HG03095 (cell line): ENCODE data around the gene SLC11A1.

Experiments used
- ATAC-seq: cut with Tn5 transposase; IDR thresholded peaks from one replicate; pipeline ENCODE4 v1.9.1; 2021; ENCODE audit warnings: moderate library complexity; ENCODE audit not compliant: unreplicated experiment

Gene SLC11A1

DNA sequence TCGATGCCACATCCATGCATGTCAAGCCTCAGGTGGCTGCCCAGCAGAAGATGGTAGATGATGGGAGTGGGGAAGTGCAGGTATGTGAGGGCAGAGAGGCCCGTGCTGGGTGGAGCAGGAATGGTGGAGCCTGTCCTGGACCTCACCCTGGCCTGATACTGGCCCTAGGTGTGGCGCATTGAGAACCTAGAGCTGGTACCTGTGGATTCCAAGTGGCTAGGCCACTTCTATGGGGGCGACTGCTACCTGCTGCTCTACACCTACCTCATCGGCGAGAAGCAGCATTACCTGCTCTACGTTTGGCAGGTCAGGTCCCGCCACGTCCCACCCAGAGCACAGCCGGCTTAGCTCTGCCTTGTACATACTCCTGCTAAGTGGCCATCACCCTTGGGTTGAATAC, 49.8 kb downstream of the SLC11A1 start:
- ATAC-seq: no peak

DNA sequence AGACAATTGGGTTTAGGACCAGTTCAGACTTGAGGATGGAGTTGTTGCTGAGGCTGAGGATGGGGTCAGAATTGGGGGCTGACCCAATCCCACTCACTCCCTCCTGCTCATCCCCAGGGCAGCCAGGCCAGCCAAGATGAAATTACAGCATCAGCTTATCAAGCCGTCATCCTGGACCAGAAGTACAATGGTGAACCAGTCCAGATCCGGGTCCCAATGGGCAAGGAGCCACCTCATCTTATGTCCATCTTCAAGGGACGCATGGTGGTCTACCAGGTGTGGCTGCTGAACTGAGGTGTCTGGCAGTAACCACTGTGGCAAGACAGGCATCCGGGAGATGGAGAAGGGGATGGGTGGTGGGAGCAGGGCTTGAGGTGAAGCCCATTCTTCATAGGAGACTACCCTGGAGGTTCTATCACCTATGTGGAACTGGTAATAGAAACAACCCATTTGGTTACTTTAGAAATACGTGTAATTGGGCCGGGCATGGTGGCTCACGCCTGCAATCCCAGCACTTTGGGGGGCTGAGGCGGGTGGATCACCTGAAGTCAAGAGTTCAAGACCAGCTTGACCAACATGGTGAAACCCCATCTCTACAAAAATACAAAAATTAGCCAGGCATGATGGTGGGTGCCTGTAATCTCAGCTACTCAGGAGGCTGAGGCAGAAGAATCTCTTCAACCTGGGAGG, 50.7 kb downstream of the SLC11A1 start:
- ATAC-seq: no peak

DNA sequence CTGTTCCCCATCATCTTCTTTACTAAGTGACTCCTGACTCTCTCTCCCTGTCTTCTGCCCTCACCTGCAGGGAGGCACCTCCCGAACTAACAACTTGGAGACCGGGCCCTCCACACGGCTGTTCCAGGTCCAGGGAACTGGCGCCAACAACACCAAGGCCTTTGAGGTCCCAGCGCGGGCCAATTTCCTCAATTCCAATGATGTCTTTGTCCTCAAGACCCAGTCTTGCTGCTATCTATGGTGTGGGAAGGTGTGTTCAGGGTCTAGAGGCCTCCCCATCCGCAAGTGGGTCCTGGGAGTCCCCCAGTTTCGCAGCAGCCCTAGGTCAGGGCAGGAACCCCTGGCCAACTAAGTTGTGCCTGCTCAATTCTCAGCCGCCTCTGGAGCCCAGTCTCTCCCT, 52.4 kb downstream of the SLC11A1 start:
- ATAC-seq: no peak

DNA sequence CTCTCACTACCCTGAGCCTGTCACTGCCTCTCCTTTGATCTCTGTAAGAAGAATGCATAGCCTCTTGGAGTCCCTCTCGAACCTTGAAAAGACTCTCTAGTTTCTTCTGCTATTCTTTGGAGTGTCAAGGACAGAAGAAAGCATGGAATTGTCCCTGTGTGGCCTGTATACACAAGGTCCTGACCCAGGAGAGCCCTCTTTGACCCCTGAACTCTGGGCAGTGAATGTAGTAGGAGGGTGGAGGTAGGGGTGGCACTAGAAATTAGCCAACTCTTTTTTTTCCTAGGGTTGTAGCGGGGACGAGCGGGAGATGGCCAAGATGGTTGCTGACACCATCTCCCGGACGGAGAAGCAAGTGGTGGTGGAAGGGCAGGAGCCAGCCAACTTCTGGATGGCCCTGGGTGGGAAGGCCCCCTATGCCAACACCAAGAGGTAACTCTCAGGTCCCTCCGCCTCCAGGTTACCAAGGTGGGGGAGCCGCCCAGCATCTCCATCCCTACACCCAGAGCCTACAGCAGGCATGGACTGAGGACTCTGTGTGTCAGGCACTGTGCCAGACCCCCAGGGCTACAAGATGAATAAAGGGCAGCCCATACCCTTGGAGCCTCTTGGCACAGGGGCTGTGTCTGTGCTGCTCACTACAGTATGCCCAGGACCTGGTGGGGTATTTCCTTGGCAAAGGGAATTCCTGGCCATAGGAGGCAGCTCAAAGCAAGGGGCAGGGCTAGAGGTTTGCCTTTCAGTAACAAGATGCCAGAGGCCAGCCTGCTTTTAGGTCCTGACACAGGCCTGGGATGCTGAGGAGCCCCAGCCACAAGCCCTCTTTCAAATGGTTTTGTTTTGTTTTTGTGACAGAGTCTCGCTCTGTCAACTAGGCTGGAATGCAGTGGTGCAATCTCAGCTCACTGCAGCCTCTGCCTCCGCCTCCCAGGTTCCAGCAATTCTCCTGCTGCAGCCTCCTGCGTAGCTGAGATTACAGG, 53.2 kb downstream of the SLC11A1 start:
- no peak for ATAC-seq

DNA sequence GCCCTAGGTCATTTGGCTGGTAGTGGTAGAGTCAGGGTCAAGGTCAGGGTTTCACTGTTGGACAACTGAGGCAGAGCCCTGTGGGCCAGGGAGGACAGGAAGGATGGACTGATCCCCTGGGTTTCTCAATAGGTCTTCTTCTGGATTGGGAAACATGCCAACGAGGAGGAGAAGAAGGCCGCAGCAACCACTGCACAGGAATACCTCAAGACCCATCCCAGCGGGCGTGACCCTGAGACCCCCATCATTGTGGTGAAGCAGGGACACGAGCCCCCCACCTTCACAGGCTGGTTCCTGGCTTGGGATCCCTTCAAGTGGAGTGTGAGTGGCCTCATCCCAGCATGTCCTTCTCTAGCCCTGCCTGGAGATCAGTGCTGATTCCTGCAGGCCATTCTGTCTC, 54.9 kb downstream of the SLC11A1 start:
- no peak for ATAC-seq

DNA sequence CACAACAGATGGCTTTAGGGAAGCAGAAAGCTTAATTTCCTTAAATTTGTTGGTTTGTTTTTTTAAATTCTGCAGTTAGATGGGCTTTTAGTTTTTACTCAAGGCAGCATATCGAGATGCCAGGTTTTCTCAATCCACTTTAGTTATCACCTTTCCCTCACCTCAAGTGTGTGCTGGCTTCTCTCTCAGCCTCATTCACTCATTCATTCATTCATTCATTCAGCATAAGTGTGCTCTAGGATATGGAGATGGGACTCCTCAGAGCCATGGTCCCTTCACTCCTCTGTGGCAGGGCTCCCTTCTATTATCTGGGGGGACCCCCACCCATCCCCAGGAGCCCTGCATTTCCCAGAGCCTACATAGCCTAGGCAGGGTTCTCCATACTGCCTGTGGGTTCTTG, 55.9 kb downstream of the SLC11A1 start:
- ATAC-seq: no peak

DNA sequence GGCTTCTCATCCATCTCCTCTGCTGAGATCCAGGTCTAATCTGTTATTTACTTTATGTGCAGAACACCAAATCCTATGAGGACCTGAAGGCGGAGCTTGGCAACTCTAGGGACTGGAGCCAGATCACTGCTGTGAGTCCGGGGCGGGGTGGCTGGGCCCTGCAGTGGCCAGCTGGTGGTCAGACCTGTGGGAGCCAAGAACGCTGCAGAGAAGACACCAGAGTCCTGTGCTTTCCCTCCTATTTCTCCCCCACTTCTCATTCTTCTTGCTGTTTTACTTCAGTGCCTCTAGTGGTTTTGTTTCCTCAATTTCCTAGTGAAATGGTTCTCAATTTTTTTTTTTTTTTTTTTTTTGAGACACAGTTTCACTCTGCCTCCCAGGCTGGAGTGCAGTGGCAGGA, 56.5 kb downstream of the SLC11A1 start:
- ATAC-seq: no peak

DNA sequence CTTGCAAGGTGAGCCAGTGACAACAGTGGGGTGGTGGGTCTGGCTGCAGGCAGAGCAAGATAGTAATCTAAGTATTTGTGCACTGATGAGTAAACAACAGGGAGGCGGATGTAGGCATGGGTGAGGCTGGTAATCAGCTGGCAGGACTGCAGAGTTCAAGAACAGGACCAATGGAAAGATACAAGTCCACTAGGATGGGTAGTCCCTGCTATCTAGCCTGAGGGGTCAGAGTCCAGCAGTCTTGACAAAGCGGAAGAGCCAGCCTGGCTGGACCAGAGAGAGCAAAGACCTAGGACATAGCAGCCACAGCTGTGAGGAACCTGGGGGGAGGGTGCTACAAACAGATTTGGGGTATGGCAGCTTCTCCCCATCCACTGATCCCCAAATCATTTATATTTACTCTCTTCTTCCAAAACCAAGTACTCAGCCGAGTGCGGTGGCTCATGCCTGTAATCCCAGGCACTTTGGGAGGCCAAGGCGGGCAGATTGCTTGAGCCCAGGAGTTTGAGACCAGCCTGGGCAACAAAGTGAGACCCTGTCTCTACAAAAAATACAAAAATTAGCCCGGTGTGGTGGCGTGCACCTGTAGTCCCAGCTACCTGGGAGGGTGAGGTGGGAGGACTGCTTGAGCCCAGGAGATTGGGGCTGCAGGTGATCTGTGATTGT, 62.8 kb downstream of the SLC11A1 start:
- no peak for ATAC-seq

DNA sequence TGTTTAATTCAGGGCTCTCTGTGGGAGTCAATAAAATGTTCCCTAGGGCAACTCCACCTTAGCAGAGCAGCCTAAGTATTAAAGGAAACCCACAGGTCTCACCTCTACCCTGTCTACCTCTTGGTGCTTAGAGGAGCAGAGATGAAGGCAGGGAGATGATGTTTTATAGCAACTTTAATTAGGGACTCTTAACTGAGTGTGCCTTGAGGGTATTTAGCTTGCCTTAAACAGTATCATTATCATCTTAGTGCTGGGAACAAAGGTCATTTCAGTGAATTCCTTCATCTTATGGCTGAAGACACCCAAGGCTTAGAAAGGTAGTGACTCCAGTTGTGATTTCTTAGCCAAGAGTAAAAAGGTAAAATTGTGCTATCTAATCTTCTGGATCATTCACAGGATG, 63.5 kb downstream of the SLC11A1 start:
- ATAC-seq: no peak
